ENCODE data around the gene RBM12.
A peak's percentile ranks its signal among the peaks of the same experiment; 100 is the strongest.

Gene RBM12

DNA sequence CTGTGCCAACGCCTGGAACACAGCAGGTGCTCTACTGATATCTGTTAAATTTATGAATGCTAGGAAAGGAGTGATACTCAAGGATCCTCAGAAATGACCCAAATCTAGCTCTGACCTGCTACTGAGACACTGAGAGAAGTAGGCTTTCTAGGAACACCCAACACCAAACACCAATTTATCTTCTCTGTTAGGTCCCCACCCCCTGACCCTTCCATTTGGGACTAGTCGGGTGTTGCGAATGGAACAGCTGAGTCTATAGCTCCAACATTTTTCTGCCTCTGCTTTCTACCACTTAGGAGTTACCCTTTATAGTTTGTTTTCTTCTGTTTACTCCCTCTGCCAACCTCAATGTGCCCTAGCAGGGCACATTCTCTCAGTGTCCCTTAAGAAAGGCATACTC is 24.0 kb downstream of the RBM12 start:
- Histone ChIP-seq H3K4me2 (ENCODE audit: insufficient read depth, low read length) (no peak overlapping the region), H3K4me3 (ENCODE audit: low read depth in 1 of 2, low read length in 2 of 2) (no peak overlapping the region), H3K27ac (ENCODE audit: low read length) (no peak overlapping the region), H3K27me3 (ENCODE audit: insufficient read depth, low read length, poor library complexity) (no peaks in the 10 kb centered on the region), H3K9me3 (ENCODE audit: insufficient read depth, low read length, severe bottlenecking) (no peaks in the 10 kb centered on the region), H3K36me3 (ENCODE audit: insufficient read depth, low read length) (0 out of 2 replicates have a peak, but pooled peaks cover 4% of the 10 kb centered on the region), H3K4me1 (ENCODE audit: insufficient read depth, low read length) (no peaks in the 10 kb centered on the region), H3K9ac (ENCODE audit: low read depth, low read length) (no peak overlapping the region), H2AFZ (ENCODE audit: low read depth, low read length) (no peak overlapping the region), H3K79me2 (ENCODE audit: insufficient read depth, low read length) (peaks cover 98% of the 10 kb centered on the region), H4K20me1 (ENCODE audit: insufficient read depth, low read length) (peaks cover 71% of the 10 kb centered on the region)
- DNase-seq (no peak), ATAC-seq (ENCODE audit: insufficient read depth, low read depth) (no peak)
- TF ChIP-seq, protein P1, sequence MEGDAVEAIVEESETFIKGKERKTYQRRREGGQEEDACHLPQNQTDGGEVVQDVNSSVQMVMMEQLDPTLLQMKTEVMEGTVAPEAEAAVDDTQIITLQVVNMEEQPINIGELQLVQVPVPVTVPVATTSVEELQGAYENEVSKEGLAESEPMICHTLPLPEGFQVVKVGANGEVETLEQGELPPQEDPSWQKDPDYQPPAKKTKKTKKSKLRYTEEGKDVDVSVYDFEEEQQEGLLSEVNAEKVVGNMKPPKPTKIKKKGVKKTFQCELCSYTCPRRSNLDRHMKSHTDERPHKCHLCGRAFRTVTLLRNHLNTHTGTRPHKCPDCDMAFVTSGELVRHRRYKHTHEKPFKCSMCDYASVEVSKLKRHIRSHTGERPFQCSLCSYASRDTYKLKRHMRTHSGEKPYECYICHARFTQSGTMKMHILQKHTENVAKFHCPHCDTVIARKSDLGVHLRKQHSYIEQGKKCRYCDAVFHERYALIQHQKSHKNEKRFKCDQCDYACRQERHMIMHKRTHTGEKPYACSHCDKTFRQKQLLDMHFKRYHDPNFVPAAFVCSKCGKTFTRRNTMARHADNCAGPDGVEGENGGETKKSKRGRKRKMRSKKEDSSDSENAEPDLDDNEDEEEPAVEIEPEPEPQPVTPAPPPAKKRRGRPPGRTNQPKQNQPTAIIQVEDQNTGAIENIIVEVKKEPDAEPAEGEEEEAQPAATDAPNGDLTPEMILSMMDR (IDR thresholded peaks at IDR 0.05; ENCODE audit: borderline replicate concordance, extremely low read depth, low read length, poor library complexity, severe bottlenecking): no peak
- no peak for TF ChIP-seq EZH2 (IDR thresholded peaks at IDR 0.05; ENCODE audit: borderline replicate concordance, low read depth, low read length, severe bottlenecking)

DNA sequence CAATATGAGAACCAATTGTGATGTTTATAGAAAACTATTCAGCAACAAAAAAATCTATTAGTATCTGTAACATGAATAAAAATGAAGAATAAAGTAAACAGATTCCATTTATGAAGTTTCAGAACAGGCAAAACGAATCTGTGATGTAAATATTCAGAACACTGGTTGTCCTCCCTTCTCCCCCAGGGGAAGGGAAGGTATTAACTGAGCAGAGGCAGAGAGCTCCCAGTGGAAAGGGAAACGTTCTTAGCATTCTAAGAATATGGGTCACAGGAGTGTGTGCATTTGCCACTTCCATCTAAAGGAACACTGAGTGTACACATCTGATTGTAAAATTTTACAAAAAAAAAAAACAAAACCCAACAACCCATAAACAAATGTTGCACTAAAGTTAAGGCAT is 25.9 kb downstream of the RBM12 start:
- peaks cover 94% of the 10 kb centered on the region for H3K79me2 ChIP-seq (ENCODE audit: insufficient read depth, low read length)
- H3K4me1 ChIP-seq (ENCODE audit: insufficient read depth, low read length): no peaks in the 10 kb centered on the region
- H3K9me3 ChIP-seq (ENCODE audit: insufficient read depth, low read length, severe bottlenecking): no peaks in the 10 kb centered on the region
- H3K9ac ChIP-seq (ENCODE audit: low read depth, low read length): no peak overlapping the region
- H3K36me3 ChIP-seq (ENCODE audit: insufficient read depth, low read length): 0 out of 2 replicates have a peak, but pooled peaks cover 4% of the 10 kb centered on the region
- no peaks in the 10 kb centered on the region for H3K27me3 ChIP-seq (ENCODE audit: insufficient read depth, low read length, poor library complexity)
- DNase-seq (no peak), ATAC-seq (ENCODE audit: insufficient read depth, low read depth) (no peak)
- H3K4me2 ChIP-seq (ENCODE audit: insufficient read depth, low read length): no peak overlapping the region
- peaks cover 60% of the 10 kb centered on the region for H4K20me1 ChIP-seq (ENCODE audit: insufficient read depth, low read length)
- H3K27ac ChIP-seq (ENCODE audit: low read length): no peak overlapping the region
- H3K4me3 ChIP-seq (ENCODE audit: low read depth in 1 of 2, low read length in 2 of 2): no peak overlapping the region
- TF ChIP-seq EZH2 (IDR thresholded peaks at IDR 0.05; ENCODE audit: borderline replicate concordance, low read depth, low read length, severe bottlenecking): no peak
- TF ChIP-seq, protein P1 (IDR thresholded peaks at IDR 0.05; ENCODE audit: borderline replicate concordance, extremely low read depth, low read length, poor library complexity, severe bottlenecking): no peak
- no peak overlapping the region for H2AFZ ChIP-seq (ENCODE audit: low read depth, low read length)

DNA sequence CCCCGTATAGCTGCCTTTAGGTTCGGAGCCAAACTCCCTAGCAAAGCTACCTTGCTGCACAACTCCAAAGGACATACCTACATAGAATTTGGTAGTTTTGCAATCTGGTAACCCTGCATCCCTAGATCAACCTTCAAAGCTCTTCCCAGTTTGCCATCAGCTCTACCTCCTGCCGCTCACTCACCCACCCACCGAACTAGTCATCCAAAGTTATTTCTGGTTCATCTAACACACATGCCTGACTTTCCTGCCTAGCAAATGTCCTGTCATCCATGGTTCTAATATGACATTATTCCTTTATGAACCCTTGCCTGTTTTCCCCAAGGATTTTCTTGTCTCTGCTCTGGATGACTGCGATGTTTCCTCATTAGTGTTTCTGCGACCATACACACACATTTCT is 27.4 kb downstream of the RBM12 start:
- TF ChIP-seq EZH2 (IDR thresholded peaks at IDR 0.05; ENCODE audit: borderline replicate concordance, low read depth, low read length, severe bottlenecking): no peak
- TF ChIP-seq, protein P1 (IDR thresholded peaks at IDR 0.05; ENCODE audit: borderline replicate concordance, extremely low read depth, low read length, poor library complexity, severe bottlenecking): no peak
- no peaks in the 10 kb centered on the region for H3K27me3 ChIP-seq (ENCODE audit: insufficient read depth, low read length, poor library complexity)
- H4K20me1 ChIP-seq (ENCODE audit: insufficient read depth, low read length): peaks cover 61% of the 10 kb centered on the region
- ATAC-seq (ENCODE audit: insufficient read depth, low read depth): no peak
- DNase-seq: no peak
- H3K79me2 ChIP-seq (ENCODE audit: insufficient read depth, low read length): peaks cover 93% of the 10 kb centered on the region
- no peak overlapping the region for H3K4me2 ChIP-seq (ENCODE audit: insufficient read depth, low read length)
- no peak overlapping the region for H2AFZ ChIP-seq (ENCODE audit: low read depth, low read length)
- H3K9ac ChIP-seq (ENCODE audit: low read depth, low read length): no peak overlapping the region
- H3K27ac ChIP-seq (ENCODE audit: low read length): no peak overlapping the region
- H3K4me3 ChIP-seq (ENCODE audit: low read depth in 1 of 2, low read length in 2 of 2): no peak overlapping the region
- no peaks in the 10 kb centered on the region for H3K4me1 ChIP-seq (ENCODE audit: insufficient read depth, low read length)
- no peaks in the 10 kb centered on the region for H3K9me3 ChIP-seq (ENCODE audit: insufficient read depth, low read length, severe bottlenecking)
- peaks cover 12% of the 10 kb centered on the region for H3K36me3 ChIP-seq (ENCODE audit: insufficient read depth, low read length)

DNA sequence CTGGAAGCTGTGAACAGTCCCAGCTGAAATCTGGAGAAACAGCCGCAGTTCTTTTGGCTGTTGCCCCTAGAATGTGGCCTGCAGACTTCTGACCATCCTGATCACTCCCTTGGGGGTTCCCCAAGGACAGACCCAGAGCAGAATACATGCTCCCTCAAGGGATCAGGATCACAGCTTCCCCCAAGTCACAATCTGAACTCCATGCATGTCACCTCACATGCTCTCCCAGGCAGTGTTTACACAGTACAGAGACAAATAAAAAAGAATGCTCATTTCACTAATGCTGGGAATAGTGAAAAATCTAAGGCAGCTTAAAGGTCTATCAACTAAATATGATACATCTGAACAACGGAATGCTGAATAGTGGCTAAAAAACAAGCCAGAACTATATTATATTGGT is 28.6 kb downstream of the RBM12 start:
- ATAC-seq (ENCODE audit: insufficient read depth, low read depth) (no peak), DNase-seq (peak; percentile 1)
- TF ChIP-seq EZH2 (IDR thresholded peaks at IDR 0.05; ENCODE audit: borderline replicate concordance, low read depth, low read length, severe bottlenecking): no peak
- Histone ChIP-seq H3K27me3 (ENCODE audit: insufficient read depth, low read length, poor library complexity) (no peaks in the 10 kb centered on the region), H3K4me2 (ENCODE audit: insufficient read depth, low read length) (no peak overlapping the region), H3K4me1 (ENCODE audit: insufficient read depth, low read length) (no peaks in the 10 kb centered on the region), H2AFZ (ENCODE audit: low read depth, low read length) (no peak overlapping the region), H3K79me2 (ENCODE audit: insufficient read depth, low read length) (peaks cover 86% of the 10 kb centered on the region), H3K36me3 (ENCODE audit: insufficient read depth, low read length) (peaks cover 24% of the 10 kb centered on the region), H3K27ac (ENCODE audit: low read length) (no peak overlapping the region), H4K20me1 (ENCODE audit: insufficient read depth, low read length) (peaks cover 59% of the 10 kb centered on the region), H3K9me3 (ENCODE audit: insufficient read depth, low read length, severe bottlenecking) (no peaks in the 10 kb centered on the region), H3K9ac (ENCODE audit: low read depth, low read length) (no peak overlapping the region), H3K4me3 (ENCODE audit: low read depth in 1 of 2, low read length in 2 of 2) (no peak overlapping the region)
